HK-2 (cell line): ENCODE data around the gene AP2B1.
"Not testable (repeated sequence)": the region's sequence is repeated elsewhere in the genome, so short reads cannot be mapped to it uniquely, and the experiment has no call there.

Source experiments
- DNase-seq: peaks from one replicate; pipeline ENCODE4 v3.0.0-alpha.2; 2018; ENCODE audit not compliant: unreplicated experiment

Gene AP2B1

DNA sequence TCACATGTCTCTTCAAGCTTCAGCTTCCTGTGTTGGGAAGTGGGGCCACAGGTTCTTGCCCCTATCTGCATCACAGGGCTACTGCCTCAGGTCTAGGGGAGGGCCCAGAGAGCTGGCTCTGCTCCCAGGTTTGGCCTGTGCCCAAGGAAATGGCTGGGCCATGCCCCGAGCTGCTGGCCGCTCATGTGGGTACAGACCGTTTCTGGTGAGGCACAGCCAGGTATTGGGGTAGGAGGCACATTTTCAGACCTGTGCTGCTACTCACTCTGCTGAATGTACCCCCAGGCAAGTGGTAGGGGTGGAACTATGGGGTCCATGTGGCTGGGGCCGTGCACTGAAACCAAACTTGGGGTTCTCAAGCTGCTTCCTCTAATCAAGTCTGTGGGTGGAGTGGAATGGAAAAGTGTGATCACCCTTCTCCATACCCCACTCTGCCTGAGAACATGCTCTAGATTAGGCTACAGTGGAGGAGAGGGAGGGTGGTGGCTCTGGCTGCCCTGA, 161.3 kb downstream of the AP2B1 start:
- DNase-seq = peak; percentile 27

DNA sequence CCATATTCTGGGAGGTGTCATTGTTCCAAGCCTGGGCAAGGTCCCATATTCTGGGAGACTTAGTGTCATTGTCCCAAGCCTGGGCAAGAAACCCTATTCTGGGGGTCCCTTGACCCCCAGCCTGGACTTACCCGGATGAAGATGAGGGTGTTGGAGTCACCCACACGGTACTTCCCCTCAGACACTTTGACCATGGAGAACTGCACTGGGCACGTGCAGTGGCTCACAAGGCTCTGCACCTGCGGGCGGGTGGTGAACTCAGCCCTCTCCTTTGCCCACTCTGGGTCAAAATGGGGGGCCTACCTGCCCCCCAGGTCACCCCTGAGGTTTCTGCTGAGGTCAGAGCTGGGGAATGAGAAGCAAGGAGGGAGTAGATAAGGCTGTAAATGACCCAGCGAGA, 161.9 kb downstream of the AP2B1 start:
- no peak for DNase-seq

DNA sequence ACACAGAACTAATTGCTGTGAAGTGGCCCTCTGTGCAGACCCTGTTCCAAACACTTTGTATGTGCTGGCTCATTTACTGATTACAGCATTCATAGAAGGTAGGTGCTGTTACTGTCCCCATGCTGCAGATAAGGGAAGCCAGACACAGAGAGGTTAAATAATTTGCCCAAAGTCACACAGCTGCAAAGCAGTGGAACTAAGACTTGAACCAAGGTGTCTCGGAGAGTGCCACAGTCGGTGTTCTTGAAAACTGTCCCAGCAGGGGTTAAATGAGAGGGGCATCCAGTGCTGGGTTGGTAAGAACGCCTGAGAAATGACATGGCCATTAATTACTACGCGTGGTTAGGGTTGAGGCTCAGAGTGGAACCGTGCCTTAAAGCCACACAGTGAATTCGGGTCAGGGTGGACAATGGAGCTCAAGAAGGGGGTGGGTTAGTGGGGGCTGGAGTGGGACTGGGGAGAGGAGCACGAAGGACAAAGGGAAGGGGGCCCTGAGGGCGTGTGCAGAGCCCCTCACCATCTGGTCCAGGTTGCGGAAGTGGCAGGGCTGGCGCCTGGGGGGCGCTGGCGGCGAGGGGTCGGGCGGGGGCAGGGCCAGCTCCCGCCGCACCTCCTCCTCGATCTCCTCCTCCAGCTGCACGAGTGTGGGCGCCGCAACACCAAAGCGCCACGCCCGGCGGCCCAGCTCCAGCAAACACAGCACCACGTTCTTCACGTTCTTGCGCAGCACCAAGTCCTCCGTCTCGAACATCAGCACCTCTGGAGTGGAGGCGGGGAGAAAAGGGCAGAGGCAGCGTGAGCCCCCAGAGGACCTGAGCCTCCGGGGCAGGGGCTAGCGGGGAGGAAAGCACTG, 162.7 kb downstream of the AP2B1 start:
- no peak for DNase-seq

DNA sequence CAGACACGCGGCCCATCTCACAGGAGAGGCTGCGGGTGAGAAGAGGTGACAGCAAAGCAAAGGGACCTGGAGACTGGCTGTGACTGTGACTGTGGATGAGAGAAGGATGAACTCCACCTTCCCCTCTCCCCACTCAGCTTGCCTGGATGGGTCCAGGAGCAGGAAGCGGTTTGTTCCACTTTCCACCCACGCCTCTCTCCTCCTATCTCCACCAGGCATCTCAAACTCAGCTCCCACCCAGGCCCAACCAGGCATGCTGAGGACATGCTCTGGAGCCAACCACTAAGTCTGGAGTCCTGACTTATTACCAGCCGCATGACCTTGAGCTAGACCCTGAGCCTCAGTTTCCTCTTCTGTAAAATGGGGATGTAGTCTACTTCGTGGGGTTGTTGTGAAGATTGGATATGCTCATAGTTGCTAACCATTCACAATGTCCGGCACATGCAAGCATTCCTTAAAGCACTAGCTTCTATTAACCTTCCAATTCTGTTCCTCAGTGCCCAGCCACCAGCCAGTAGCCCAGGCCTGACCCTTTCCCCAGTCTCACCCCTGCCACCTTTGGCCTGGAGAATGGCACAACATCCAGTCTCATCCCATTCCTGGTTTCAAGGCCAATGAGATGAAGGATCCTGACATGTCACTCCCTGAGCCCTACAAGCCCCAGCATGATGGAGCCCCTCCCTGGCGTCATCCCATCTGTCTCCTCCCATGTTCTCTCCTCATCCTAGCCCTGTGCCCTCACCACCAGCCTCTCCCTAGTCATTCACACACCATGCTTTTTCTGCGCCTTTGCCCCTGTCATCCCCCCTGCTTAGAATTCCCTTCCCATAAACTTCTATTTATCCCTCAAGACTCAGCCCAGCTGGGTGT, 163.6 kb downstream of the AP2B1 start:
- no peak for DNase-seq

DNA sequence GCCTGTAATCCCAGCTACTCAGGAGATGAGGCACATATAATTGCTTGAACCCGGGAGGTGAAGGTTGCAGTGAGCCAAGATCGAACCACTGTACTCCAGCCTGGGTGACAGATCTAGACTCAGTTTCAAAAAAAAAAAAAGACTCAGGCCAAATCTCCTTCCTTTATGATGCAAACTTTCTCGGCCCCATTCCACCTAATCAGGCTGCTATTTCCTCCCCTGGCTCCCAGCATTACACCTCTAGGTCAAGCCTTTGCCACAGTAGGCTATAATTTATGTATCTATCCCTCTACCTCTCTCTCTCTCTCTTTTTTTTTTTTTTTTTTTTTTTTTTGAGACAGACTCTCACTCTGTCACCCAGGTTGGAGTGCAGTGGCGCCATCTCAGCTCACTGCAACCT, 164.4 kb downstream of the AP2B1 start:
- DNase-seq = not testable (repeated sequence)

DNA sequence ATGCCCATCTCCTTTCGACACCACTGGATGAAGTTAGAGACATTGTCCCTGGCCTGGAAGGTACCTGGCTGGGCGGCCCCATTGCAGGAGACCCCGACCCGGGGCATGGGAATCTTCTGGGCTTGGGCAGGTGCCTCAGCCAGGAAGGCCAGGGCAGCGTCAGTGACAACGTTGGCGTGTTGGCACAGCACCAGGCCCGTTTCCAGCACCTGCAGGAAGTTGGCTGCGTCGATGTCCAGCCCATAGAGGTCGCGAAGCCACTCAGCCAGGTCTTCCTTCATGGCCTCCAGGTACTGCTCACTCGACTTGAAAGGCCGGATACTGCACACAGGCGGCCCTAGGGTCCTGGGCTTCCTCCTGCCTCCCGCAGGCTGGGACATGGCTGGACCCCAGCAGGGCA, 165.3 kb downstream of the AP2B1 start:
- no peak for DNase-seq

DNA sequence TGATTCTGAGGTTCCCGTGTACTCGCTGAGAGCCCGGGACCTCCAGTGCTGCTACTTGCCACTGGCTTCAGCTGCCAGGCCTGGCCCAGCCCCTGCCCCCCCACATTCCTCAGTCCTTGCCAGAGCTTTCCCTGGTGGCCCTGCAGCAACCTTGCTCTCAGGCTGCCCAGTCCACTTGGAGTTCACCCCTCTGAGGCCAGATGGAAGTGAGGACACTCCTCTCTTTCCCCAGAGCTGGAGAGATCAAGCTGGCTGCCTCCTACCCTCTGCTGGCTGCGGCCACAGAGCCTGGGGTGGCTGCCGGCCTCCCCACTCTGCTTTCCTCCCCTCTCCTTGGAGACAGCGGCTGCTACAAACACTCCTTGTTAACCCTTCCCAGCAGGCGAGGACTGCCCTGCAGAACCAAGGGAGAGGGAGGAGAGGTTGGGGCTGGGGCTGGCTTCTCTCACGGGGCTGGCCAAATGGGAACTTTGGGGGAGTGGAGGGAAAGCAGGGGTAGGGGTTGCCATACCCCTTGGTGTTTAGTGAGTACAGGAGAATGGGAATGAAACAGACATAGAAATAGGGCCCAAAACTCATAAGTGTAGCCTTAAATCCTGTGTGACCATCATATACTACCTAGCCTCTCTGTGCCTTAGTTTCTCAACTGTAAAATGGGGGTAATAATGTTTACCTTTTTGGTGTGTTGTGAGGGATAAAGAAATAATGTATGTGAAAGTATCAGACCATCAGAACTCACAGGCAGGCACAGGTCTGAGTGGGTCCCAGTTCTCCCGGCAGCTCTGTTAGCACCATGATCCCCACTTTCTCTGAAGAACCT, 166.0 kb downstream of the AP2B1 start, which contains the start of gene GAS2L2:
Gene GAS2L2 (minus strand): TSS at position 295 of the 820 bp plus-strand sequence. CDS start 389 bp downstream, outside the sequence.
- DNase-seq = no peak

DNA sequence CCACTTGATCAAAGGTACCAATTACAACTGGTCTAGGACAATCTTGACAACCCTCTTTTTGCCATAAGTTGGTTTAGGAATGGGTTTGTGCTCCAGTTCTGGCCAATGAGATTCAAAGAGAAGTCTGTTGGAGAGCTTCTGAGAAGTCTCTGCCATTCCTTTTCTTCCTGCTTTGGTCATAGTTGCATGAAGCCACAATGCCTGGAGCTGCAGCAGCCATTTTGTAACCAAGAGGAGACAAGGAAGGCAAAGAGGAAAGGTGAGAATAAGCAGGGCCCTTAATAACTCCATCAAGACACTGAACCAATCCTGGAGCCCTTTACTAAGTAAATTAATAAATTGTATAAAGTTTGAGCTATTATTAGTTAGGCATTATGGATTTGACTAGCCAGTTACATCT, 170.1 kb downstream of the AP2B1 start:
- no peak for DNase-seq

DNA sequence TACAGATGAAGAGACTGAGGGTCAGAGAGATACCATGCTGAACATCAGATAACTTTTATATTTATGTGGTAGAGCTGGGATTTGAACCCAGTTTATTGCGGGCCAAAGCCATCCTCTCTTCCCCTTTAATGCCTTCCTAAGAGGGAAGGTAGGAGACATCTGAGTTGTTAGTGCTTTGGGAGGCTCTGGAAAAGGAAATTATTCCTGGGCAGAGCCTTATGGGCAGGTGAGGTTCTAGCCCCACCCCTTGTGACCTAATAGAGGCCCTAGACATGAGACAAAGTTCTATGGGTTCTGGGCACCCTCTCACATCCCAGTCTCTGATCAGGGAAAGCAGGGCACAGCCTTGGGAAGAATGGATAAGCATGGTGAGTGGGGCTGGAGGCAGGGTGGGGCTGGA, 173.5 kb downstream of the AP2B1 start, which contains the start of gene C17orf50:
Gene C17orf50 (plus strand): TSS at position 301 of the 400 bp plus-strand sequence. CDS start 55 bp downstream, at position 356.
- no peak for DNase-seq

DNA sequence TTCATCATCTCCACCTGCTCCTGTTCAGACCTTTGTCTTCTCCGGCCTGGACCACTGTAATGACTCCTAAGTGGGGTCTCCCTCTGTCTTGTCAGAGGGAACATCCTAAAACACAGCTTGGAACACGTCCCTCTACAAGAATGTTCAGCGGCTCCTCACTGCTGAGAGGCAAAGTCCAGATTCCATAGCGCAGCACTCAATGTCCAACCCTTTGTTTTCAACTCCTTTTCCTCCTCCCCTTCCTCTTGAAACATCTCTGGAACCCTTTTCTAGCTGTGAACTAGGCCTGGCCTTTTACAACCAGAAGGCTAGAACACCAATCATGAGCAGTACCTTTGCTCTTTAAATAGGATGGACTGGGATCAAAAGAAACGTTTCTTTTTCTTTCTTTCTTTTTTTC, 174.5 kb downstream of the AP2B1 start:
- no peak for DNase-seq

DNA sequence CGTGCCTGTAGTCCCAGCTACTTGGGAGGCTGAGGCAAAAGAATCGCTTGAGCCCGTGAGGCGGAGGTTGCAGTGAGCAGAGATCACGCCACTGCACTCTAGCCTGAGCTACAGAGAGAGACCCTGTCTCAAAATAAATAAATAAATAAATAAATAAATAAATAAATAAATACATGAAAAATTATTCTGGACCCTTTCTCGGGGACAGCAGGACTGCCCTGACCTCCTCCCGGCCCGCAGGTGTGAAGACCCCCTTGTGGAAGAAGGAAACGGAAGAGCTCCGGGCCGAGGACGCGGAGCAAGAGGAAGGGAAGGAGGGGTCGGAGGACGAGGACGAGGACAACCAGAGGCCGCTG, 176.6 kb downstream of the AP2B1 start:
- DNase-seq = no peak

DNA sequence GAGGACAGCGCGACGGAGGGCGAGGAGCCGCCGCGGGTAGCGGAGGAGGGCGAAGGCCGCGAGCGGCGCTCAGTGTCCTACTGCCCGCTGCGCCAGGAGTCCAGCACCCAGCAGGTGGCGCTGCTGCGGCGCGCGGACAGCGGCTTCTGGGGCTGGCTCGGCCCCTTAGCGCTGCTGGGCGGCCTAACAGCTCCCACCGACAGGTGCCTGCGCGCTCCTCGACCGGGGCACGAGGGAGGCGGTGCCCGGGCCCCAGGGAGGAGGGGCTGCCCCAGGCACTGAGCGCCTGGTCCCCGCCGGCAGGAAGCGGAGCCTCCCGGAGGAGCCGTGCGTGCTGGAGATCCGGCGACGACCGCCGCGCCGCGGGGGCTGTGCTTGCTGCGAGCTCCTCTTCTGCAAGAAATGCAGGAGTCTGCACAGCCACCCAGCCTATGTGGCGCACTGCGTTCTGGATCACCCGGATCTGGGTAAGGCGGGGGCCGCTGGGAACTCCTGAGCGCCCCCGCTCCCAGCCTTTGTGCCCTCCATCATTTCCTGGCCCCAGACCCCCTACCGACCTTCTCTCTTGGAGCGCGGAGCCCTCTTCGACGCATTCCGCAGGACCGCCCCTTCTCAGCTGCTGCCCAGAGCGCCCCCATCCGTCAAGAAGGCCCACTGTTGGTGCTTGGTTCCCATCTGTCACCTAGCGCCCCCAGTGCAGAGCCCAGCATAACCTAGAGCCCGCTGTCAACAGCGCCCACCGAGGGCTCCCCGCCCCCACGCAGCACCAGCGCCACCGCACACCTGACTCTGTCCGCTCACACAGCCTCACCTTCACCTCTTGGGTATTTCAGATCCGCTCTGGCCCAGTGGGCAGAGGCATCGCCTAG, 177.2 kb downstream of the AP2B1 start:
- DNase-seq = peak; percentile 93

DNA sequence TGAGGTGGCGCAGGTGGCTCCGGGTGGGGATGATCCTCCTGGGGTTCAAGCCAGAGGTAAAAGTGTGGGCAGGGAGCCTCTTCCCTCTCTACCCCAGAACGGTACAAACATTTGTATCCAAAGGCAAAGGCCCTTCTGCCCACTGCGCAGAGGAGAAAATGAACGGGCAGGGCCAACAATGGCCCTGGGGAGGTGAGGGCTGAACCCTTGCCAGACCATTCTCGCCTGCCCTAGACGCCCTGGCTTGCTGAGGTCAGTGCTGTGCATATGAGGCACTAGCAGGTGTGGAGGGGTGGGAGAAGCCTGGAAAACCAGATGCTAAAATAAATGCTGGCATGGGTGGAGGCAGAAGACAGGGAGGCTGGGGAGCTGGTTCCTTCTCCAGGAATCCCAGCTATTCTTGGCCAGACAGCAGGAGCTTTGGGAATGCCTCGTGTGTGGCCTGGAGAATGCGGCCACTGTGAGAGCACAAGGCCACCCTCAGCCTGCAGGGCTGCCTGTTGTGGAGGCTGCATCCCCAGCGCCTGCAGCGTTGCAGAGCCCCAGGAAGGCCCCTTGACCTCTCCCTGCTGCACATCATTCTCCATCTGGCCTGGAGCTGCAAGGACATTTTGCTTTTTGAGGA, 178.1 kb downstream of the AP2B1 start:
- no peak for DNase-seq

DNA sequence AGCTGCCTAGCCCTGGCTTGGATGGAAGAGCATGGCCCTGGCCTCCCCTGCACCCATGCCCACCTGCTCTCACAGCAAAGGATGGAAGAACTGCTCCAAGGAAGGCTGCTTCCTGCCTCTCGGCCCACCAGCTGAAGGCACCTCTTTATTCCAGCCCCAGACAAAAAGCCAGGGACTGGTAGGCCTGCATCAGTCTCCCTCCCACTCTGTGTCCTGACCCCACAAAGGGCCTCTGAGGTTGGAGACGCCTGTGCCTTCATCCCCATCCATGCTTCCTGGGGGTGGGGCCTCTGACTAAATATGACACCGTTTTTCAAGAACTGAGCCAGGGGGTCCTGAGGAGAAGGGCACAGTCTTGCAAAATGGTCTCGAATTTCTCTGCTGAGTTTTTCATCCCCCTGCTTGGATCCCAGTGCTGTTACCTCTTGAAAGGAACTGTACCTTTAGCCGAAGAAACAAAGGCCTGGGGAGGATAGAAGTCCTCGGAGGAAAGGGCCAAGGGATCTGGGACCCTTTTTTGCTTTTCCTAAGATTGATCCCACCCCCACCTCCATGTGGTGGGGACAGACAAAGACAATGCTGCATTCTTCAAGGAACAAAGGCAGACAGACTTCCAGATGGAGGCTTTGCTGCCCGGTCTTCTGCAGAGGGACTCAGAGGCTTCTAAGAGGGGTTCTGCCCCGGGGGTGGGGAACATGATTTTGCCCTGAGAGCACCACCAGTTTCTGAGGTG, 178.8 kb downstream of the AP2B1 start:
- no peak for DNase-seq

DNA sequence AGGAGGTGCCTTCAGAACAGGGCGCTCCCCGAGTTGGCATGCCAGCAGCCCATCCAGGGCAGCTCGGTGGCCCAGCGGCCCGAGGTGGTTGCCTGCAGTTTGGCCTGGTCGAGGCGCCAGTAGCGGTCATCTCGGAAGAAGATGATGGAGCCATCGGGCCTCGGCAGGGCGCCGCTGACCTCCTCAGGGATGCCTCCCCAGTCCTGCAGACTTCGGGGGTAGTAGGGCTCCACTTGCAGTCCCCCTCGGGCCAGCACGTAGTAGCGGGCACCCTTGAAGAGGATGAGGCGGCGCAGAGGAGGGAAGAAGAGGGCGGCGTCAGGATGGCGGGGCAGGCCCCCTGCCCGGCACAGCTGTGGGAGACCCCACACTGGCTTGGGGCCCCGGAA, 179.4 kb downstream of the AP2B1 start:
- DNase-seq = no peak

DNA sequence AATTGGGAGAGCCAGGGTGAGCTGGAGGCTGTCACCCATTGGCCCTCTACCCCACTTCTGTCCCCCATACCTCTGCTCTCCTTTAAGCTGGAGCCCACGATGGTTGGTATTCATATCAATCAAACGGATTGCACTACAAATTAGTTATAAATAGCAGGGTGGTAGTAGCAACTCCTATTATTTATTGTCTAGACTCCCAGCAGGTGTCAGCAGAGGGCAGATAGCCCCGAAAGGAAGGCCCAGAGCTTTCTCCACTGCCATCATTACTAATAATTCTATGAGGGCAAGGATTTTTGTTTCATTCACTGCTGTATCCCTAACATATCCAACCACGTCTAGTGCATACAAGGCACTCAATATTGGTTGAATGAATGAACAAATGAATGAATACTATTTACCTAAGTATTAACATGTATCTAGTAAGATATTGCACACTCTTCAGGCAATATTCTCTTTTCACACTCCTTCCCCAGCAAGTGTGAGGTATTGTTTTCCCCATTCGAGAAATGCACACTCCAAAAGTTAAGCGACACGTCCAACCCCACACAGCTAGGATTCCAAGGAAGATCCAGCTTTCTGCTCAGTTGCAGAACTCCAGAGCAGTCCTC, 179.9 kb downstream of the AP2B1 start:
- DNase-seq = no peak

DNA sequence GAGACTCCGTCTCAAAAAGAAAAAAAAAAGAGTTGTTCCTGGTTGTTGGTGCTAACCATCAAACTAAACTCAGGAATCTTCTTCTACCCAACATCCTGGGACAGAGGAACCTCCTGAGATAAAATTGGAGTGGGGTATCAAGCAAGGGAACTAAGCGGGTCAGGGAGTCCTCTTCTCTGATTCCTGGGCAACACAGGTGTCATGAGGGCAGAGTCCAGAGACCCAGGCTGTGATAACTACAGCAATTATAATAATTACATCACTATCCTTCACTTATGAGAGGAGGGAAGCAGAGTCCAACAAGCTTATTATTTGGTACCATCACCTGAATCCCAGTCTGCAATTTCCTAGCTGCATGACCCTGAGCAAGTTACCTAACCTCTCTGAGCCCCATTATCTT, 181.7 kb downstream of the AP2B1 start:
- DNase-seq = no peak

DNA sequence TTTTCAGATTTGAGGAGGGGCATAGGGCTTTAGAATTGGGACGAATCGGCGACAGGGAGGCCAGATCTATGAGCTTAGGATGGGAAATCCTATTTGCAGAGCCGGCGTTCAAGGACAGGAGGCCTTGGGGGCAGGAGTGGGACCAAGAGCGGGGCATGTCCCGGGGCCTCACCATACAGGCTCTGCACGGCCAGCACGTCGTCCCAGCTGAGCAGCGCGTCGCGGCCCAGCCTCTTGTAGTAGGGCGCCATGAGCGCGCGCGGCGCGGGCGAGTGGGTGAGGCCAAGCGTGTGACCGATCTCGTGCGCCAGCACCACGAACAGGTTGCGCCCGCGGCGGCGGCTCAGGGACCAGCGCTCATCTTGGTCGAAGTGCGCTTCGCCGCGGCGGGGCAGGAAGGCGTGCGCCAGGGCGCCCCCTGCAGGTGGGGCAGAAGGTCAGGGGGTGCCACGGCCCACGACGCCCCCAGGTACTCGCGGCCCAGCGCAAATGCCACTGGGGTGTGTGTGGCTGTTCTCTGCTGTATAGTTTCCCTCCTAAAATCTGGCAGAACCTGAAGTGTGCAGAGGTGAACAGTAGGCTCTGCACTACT, 182.9 kb downstream of the AP2B1 start:
- DNase-seq = no peak

DNA sequence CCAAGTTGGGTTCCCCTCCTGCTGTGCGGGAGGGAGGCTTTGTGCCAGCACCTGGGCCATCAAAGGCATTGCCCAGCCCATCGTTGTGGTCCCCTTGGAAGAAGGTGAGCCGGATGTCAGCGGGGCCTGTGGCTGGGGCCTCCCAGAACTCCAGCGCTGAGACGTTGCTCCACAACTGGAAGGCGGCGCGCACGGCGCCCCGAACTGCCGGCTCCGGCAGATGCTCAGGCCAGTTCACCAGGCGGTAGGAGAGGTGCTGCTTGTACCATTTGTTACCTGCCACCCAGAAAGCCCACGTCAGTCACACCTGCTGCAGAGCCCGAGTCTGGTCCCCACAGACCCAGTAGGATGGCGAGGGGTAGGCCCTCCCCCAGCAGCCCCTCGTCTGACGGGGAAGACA, 186.0 kb downstream of the AP2B1 start:
- DNase-seq = no peak
